Suprapubic skin (tissue), 4 donors: Measurements from ENCODE around the gene F7. TPM values are rescaled to one million over a fixed set of nuclear protein-coding genes. Genes with fewer than 3 reads are reported as not detected.
A peak's percentile ranks its signal among the peaks of the same experiment; 100 is the strongest.

Experiments
- DNase-seq, 2 donors: peaks; one replicate each; pipeline ENCODE4 v3.0.0-alpha.2; 2019; ENCODE audit warnings: low spot score in 2 of 2
- H3K27ac ChIP-seq: fragments of 200-600 bp; sonication (generic); one replicate; pipeline ENCODE4 v1.5.1; 2019
- H3K27me3 ChIP-seq: fragments of 200-600 bp; sonication (generic); one replicate; pipeline ENCODE4 v1.5.1; 2019
- H3K36me3 ChIP-seq: fragments of 200-600 bp; sonication (generic); one replicate; pipeline ENCODE4 v1.5.1; 2019
- H3K4me1 ChIP-seq: fragments of 200-600 bp; sonication (generic); one replicate; pipeline ENCODE4 v1.5.1; 2019
- H3K4me3 ChIP-seq: fragments of 200-600 bp; sonication (generic); one replicate; pipeline ENCODE4 v1.5.1; 2019; ENCODE audit warnings: mild to moderate bottlenecking
- H3K9me3 ChIP-seq: fragments of 200-600 bp; sonication (generic); one replicate; pipeline ENCODE4 v1.5.1; 2019
- EP300 ChIP-seq: sonication (generic); formaldehyde crosslinking; IDR thresholded peaks from one replicate; pipeline ENCODE4 v1.6.1; 2017; ENCODE audit warnings: antibody characterized with exemption
- POLR2A ChIP-seq, 2 donors: fragments of 450-650 bp; IDR thresholded peaks; one replicate each; pipeline ENCODE4 v1.6.1; 2017; ENCODE audit warnings: antibody characterized with exemption in 2 of 2, mild to moderate bottlenecking in 2 of 2, moderate library complexity in 2 of 2
- POLR2AphosphoS5 ChIP-seq, 3 donors: sonication (generic); formaldehyde crosslinking; IDR thresholded peaks; one replicate each; pipeline ENCODE4 v1.6.1; 2017; ENCODE audit warnings: antibody characterized with exemption in 3 of 3
- WGBS: methylation state at CpG from one replicate; pipeline ENCODE4 v1.1.5; 2018; 5-methylcytosine and 5-hydroxymethylcytosine counted together
- total RNA-seq, 4 donors: library from RNA; depleted of rRNA; stranded (reverse); fragments of >200 nt; gene quantifications; one replicate each; pipeline ENCODE4 v1.1.0, GENCODE V29; 2016
- TF ChIP-seq, protein P1 (sequence below), 2 donors: fragments of 200-600 bp in 1 of 2; fragments of 450-650 bp in 1 of 2; sonication (generic) in 1 of 2; IDR thresholded peaks; one replicate each; pipeline ENCODE4 v1.5.1; 2016 to 2019; ENCODE audit warnings: antibody characterized with exemption in 2 of 2, mild to moderate bottlenecking in 1 of 2, moderate library complexity in 1 of 2

The F7 gene
- total RNA-seq, 4 donors from 2014 or later: not detected

DNA sequence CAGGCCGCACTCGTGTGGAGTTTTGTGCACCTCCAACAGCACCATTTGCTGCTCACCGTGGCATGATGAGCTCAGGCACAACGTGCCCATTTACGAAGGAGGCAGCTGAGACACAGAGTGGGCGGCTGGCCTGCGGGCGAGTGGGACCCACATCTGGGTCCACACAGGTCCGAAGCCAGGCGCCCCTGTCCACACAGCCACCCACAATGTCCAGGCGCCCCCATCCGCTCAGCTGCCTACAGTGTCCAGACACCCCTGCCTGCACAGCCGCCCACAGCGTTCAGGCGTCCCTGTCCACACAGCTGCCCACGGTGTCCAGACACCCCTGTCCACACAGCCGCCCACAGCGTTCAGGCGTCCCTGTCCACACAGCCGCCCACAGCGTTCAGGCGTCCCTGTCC, 42.5 kb upstream of the F7 start:
- no peaks in the 10 kb centered on the region for H3K27me3 ChIP-seq
- no peak overlapping the region for H3K27ac ChIP-seq
- peaks cover 36% of the 10 kb centered on the region for H3K36me3 ChIP-seq
- no peak for TF ChIP-seq POLR2AphosphoS5 (IDR thresholded peaks at IDR 0.05)
- no peak for TF ChIP-seq POLR2A (IDR thresholded peaks at IDR 0.05)
- TF ChIP-seq, protein P1, sequence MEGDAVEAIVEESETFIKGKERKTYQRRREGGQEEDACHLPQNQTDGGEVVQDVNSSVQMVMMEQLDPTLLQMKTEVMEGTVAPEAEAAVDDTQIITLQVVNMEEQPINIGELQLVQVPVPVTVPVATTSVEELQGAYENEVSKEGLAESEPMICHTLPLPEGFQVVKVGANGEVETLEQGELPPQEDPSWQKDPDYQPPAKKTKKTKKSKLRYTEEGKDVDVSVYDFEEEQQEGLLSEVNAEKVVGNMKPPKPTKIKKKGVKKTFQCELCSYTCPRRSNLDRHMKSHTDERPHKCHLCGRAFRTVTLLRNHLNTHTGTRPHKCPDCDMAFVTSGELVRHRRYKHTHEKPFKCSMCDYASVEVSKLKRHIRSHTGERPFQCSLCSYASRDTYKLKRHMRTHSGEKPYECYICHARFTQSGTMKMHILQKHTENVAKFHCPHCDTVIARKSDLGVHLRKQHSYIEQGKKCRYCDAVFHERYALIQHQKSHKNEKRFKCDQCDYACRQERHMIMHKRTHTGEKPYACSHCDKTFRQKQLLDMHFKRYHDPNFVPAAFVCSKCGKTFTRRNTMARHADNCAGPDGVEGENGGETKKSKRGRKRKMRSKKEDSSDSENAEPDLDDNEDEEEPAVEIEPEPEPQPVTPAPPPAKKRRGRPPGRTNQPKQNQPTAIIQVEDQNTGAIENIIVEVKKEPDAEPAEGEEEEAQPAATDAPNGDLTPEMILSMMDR (IDR thresholded peaks at IDR 0.05): no peak
- TF ChIP-seq EP300: no peak
- H3K4me1 ChIP-seq: no peaks in the 10 kb centered on the region
- peak in 1 of 2 donors; percentile 40 for DNase-seq
- H3K9me3 ChIP-seq: no peaks in the 10 kb centered on the region
- WGBS: 94% methylated on average over 20 of the region's 22 CpGs
- H3K4me3 ChIP-seq: no peak overlapping the region

GRCh38 chr13:113064000-113064533, 41.5 kb upstream of the F7 start:
- Histone ChIP-seq H3K36me3 (peaks cover 36% of the 10 kb centered on the region), H3K4me1 (no peaks in the 10 kb centered on the region), H3K9me3 (no peaks in the 10 kb centered on the region), H3K27ac (no peak overlapping the region), H3K4me3 (no peak overlapping the region), H3K27me3 (no peaks in the 10 kb centered on the region)
- 80% methylated on average over 20 of the region's 29 CpGs for WGBS
- DNase-seq: no peak
- TF ChIP-seq POLR2AphosphoS5 (IDR thresholded peaks at IDR 0.05): no peak
- TF ChIP-seq, protein P1 (IDR thresholded peaks at IDR 0.05): no peak
- TF ChIP-seq EP300: no peak
- TF ChIP-seq POLR2A (IDR thresholded peaks at IDR 0.05): no peak

- Histone ChIP-seq H3K27ac (no peak overlapping the region), H3K4me3 (no peak overlapping the region), H3K9me3 (no peaks in the 10 kb centered on the region), H3K36me3 (peaks cover 39% of the 10 kb centered on the region), H3K4me1 (no peaks in the 10 kb centered on the region), H3K27me3 (no peaks in the 10 kb centered on the region)
- no peak for DNase-seq
- TF ChIP-seq POLR2A (IDR thresholded peaks at IDR 0.05) (no peak), EP300 (no peak), POLR2AphosphoS5 (IDR thresholded peaks at IDR 0.05) (no peak)
- TF ChIP-seq, protein P1 (IDR thresholded peaks at IDR 0.05): no peak
- 86% methylated on average over 41 of the region's 41 CpGs for WGBS
These were observed 40.8 kb upstream of the F7 start for GRCh38 chr13:113064534-113065405.

- WGBS: 98% methylated on average over 9 of the region's 29 CpGs
- no peaks in the 10 kb centered on the region for H3K4me1 ChIP-seq
- DNase-seq: no peak
- no peaks in the 10 kb centered on the region for H3K9me3 ChIP-seq
- TF ChIP-seq POLR2AphosphoS5 (IDR thresholded peaks at IDR 0.05) (no peak), POLR2A (IDR thresholded peaks at IDR 0.05) (no peak)
- H3K36me3 ChIP-seq: peaks cover 41% of the 10 kb centered on the region
- no peak overlapping the region for H3K4me3 ChIP-seq
- H3K27ac ChIP-seq: no peak overlapping the region
- H3K27me3 ChIP-seq: no peaks in the 10 kb centered on the region
These were observed 40.0 kb upstream of the F7 start for GRCh38 chr13:113065406-113066141.

DNA sequence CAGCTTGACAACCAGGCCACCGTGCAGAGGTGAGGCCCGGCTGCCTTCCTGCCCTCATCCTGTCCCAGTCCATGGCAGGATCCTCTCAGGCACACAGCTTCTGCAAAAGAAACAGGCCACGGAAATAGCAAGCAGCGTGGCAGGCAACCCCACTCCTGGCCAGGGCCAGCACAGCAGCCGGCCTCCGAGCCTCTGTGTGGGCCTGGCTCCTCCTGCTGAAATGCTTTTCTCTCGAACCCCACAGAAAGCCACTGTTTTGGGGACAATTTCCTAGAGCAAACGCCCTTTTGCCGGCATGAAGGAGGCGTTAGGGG, 39.5 kb upstream of the F7 start:
- H3K27me3 ChIP-seq: no peaks in the 10 kb centered on the region
- TF ChIP-seq EP300 (no peak), POLR2AphosphoS5 (IDR thresholded peaks at IDR 0.05) (no peak), POLR2A (IDR thresholded peaks at IDR 0.05) (no peak)
- TF ChIP-seq, protein P1 (IDR thresholded peaks at IDR 0.05): no peak
- H3K9me3 ChIP-seq: no peaks in the 10 kb centered on the region
- H3K4me1 ChIP-seq: no peaks in the 10 kb centered on the region
- 96% methylated on average over 4 of the region's 10 CpGs for WGBS
- peaks cover 38% of the 10 kb centered on the region for H3K36me3 ChIP-seq
- H3K27ac ChIP-seq: no peak overlapping the region
- no peak overlapping the region for H3K4me3 ChIP-seq
- no peak for DNase-seq
